HL-60/S4 (cell line): ENCODE data around the gene TTC6.

ENCODE experiments used
- in situ Hi-C: fragments of 300-500 bp; cut with MboI; formaldehyde crosslinking; loops from 2 replicates; pipeline ENCODE4 v1.14.3; 2022; ENCODE audit warnings: low sequenced_read_pairs

The TTC6 gene

DNA sequence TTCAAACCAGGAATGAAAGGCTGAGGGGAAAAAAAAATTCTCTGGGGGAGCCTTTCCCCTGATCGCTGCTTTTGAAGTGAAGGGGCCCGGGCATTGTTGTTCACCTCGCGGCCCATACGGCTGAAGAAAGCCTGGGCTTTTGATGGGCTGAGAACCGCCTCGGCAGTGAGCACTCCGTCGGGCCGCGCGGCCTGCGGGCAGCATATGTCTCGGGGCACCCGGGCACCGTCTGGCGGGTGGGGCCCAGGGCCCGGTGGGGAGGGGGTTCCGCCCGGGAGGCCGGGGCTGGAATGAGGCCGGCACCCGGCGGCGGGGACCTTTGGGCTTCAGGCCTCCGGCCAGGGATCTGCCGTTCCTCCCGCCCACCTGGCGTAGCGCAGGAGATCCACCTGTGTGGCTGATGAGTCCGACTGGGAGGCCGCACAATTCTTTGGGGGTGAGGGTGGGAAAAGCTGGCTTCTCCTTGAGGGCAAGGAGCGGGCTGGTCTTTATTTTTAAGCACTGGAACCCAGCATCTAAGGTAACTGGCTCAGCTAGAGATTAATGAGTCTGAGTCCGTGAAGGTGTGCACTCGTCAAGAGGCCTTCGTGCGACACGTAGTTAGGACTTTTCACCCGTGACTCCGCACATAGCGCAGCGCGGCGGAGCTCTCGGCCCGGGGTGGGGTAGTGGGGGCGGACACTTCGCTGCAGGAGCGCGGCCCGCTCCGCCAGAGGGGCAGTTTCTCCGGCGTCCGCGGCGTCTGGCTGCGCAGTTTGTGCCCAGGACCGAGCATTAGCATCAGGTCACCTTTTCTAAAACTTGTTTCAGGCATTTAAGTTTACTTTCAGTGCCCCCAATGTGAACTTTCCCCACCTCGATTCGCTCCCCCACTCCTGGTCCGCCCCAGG is 11.0 kb upstream of the TTC6 start:
- in situ Hi-C loops: no loop called here

DNA sequence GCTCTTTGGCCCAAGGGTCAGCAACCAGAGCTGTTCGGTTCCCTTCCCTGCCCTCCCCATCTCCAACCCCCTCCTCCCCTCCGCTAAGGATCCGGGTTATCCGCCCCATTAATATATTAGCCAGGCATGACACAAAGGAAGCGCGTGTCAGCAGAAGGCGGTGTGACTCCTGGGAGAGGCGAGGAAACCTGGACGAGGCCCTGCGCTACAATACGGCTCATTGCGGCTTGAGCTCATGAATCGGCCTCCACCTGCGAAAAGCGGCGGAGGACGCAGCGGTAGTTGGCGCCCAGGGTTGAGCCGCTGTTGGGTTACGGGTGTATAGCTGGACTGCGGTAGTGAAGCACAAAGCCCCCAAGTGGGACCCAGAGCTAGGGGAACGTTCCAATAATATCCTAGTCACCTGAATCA is 10.3 kb upstream of the TTC6 start:
- in situ Hi-C loops: no loop called here

DNA sequence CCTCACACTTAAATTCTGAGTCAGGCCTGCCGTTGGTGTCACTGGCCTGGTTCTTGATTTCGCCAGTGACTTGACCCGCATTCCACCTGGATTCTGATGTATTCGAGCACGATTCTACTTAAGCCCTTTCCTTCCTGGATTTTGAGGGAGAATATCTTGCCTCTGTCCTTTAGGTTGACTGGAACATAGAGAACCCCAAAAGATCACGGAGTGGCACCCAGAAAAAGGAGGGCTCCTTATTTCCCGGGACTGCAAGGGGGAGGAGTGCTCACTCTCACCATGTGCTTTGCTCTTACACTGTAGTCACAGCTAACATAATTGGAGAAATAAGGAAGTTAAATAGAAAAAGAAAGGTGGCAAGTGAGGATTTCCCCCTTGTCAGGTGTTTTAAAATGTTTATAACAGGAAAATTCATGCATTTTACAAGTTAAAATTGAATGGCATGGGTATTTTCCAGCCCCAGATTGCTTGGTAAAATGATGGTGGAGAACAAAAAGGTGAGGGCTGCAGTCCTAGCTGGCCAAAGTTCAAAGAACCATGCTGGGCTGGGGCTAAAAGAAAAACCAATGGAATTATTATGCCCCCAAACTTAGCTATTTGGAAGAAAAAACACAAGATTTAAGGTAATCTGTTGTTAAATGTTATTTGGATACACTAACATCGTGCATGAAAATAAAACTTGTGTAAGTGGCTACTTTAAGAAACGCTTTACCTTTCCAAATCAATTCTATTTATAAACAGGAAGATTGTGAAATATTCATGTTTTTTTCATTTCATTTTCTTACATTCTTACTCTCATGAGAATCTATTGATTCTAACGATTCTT is 9.2 kb upstream of the TTC6 start:
- in situ Hi-C loops: no loop called here

DNA sequence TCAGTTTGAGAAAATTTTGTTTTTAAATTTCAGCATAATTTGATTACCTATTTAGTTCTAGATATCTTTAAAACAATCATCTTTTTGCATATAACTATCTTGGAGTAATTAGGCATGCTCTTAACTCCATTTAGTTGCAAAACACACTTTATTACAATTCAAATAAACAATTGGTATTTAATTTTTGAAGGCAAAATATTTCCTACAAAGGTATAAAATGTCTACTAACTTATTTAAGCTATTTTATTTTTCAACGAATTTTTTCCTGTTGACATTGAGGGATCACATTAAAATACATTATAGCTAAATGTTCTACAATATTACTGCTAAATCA is 8.7 kb upstream of the TTC6 start:
- in situ Hi-C loops: no loop called here

DNA sequence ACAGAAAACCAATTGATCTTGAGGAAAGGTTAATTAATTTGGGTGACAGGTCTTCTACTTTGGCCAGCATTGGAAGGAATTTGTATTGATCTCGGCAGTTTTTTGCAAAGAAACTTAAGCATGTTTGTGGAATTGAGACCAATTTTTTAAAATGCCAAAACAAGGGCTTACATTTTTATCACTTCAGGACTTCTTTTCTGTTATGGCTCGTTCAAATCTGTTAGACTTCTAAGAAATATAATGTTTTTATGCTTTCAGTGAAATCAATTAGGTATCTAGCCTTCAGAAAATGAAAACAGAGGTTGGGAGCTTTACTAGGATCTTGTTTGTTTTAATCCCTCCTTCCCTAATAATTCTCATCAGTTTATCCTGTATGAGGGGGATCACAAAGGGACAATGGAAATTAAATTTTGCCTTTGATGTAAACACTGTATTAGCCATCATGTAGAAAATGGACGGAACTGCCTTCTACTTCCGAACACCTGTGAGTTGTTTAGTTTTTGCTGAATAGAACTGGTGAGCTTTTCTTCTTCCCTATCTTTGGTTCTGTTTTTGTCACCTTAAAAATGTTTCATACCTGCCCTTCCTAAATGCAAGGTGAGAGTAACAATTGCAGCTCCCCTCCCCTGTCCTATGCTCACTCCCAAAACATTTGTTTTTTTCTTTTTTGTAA is 8.2 kb upstream of the TTC6 start:
- in situ Hi-C loops: no loop called here

DNA sequence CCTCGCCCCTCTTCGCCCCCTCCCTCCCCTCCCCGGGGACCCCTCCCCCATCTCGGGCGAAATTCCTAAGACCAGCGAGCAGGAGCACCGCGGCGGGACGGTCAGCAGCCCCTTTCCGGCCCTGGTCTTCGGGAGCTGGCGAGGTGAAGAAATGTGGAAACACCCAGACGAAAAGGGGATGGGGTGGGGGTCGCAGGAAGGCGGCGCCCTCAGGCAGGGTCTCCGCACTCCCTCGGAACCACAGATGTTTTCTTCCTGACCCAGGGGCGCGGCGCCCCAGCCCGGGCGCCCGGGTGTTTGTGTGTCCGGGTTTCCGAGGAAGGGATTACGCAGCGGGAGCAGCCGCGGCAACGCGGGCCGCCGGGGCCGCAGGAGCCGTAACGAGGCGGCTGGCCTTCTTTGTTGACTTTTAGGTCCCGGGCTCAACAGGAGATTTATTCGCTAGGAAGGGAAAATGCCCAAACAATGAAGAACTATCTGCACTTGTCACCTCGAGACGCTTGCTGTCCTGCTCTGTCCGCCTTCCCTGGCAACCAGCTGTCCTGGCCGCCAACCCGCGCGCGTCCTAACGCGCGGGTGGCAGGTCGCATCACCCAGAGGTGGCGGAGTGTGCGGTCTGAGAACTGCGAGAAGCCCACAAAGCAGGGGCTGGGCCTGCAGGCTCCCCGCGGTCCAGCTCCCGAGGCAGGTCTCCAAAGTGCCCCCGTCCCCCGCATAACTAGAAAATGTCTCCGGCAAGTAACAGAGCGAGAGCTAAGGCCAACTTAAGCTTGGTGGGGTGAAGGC is 7.4 kb upstream of the TTC6 start:
- in situ Hi-C loops: no loop called here

DNA sequence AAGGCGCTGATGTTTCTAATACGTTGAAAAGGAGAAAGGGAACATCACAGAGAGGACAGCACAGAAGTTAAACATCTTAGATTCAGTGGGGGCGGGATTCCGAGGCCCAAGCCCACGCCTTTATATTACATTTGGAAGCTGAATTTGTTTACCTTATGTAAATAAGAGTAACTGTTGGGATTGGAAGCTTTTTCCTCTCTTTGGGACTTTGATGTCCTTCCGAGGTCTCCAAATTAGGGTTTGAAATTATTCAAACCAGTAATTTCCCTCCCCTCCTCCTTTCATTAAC is 6.8 kb upstream of the TTC6 start:
- in situ Hi-C loops: no loop called here

DNA sequence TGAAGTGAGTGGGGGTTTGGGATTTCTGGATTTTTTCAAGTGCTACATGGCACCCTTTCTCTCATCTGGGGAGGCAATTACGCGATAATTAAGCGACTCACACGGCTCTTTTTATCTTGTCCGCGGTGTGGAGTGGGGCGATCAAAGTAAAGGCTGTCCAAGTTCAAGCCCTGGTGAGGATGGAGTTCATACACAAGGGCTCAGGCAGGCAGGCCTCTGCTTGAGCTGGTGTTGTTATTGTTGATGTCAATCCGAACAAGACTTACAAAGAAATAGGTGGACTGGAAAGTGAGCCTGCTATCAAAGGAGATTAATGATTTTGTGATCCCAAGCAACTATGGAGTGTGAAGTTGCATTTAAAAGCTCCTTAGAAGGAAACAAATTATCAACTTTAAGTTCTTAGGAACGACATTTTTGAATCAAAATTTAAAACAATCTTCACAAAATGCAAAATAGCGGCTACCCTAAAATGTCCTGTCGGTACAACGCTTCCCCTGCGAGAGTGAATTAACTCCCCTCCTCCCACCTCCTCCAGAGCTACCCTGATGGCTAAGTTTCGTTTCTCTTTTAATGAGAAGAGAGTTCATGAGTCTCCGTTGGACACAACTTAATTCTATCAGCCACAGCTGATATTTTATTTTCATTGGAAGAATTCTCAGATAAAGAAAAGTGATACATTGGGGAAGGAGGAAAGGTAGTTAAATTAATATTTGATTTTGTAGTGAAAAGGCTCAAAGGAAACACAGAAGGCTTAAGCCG is 6.3 kb upstream of the TTC6 start:
- in situ Hi-C loops: no loop called here

DNA sequence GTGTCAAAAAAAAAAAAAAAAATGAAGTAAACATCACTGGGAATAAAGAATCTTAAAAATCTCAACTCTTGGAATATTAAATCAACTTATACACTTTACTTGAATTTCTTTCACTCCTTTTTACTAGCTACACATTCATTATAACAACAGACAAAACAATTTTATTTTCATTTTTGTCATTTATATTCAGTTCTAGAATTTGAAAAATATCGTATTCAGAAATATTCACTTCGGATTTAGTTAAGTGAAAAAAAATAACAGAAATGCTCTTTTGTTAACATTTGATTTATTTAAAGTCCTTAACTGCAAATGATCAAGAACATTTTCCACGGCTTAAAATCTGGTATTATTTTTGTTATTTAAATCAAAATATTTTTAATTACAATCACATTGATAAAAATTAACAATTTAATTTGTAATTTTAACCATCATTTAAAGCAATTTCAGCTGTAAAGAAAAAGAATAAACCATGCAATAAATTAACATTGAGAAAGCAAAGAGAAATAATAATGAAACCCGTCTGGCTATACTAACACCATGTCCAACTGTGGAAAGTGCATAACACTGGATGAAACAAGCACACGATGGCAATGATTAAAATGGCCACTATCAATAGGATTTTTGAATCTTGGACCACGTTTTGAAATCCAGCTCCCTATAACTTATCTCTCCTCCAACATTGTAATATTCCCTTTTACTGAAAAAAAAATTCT is 5.6 kb upstream of the TTC6 start:
- in situ Hi-C loops: no loop called here

DNA sequence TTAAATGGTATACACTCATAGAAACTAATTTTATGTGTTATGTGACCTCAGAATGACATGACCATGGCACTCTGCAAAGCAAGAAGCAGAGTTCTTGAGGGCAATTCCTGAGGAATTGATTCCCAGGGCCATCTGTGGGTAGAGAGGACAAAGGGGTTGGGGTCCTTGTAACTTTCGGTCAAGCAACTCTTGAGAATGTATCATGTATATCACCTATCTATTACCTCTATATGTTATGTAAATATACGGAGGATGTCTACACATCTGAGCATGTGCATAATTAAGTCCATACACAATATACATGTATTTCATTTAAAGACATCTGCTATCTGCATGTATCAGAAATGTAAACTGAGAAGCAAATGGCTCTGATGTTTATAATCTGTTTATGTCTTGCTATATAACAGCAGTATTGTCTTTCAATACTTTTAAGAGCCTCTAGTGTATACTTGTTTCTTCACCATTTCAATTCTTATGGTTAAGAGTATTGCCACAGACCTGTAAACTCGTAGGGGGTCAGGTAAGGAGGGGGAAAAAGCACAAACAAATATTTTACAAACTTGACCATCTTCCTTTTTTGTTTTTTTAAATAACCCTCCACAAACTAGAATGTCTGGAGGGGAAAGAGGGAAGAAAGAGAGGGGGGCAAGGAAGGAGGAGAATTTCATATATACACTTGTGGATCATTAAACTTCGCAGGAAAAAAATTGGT is 4.8 kb upstream of the TTC6 start:
- in situ Hi-C loops: no loop called here

DNA sequence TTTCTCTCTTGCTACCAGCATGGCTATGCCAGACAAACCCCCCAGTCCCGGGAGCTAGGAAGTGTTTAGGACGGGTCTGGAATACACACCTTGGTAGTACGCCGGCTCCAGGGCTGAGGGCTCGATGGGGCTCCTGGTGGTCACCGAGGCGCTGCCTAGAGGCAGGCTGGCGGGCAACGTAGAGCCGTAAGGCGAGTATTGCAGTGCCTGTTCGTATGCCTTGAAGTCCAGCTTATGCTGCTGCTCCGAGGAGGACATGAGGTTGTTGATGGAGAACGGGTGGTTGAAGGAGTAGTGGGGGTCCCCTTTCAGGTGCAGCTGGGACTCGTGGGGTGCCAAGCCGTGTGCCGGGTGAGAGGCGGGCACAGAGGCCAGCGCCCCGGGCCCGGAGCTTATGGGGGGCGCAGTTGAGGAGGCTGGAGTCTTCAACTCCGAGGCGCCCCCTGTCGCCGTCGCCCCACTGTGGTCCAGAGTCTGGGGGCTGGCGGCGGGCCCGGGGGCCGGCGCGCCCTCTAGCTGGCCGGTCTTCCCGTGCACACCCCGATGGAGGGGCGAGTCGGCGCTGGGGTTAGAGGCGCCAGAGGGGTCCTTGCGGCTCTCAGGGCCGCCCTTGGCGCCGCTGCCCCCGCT is 4.0 kb upstream of the TTC6 start:
- in situ Hi-C loops: no loop called here

DNA sequence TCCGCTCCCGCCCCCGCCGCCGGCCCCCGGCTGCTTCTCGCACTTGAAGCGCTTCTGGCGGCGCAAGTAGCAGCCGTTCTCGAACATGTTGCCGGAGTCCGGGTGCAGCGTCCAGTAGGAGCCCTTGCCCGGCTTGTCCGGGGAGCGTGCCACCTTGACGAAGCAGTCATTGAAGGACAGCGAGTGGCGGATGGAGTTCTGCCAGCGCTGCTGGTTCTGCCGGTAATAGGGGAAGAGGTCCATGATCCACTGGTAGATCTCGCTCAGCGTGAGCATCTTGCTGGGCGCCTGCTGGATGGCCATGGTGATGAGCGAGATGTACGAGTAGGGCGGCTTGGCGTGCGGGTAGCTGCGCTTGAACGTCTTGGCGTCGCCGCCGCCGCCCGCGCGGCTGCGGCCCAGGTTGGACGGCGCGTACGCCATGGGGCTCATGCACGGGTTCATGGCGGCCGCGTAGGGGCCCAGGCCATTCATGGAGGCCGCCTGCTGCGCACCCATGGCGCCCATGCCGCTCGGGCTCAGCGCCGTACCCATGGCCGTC is 3.4 kb upstream of the TTC6 start:
- in situ Hi-C loops: no loop called here

DNA sequence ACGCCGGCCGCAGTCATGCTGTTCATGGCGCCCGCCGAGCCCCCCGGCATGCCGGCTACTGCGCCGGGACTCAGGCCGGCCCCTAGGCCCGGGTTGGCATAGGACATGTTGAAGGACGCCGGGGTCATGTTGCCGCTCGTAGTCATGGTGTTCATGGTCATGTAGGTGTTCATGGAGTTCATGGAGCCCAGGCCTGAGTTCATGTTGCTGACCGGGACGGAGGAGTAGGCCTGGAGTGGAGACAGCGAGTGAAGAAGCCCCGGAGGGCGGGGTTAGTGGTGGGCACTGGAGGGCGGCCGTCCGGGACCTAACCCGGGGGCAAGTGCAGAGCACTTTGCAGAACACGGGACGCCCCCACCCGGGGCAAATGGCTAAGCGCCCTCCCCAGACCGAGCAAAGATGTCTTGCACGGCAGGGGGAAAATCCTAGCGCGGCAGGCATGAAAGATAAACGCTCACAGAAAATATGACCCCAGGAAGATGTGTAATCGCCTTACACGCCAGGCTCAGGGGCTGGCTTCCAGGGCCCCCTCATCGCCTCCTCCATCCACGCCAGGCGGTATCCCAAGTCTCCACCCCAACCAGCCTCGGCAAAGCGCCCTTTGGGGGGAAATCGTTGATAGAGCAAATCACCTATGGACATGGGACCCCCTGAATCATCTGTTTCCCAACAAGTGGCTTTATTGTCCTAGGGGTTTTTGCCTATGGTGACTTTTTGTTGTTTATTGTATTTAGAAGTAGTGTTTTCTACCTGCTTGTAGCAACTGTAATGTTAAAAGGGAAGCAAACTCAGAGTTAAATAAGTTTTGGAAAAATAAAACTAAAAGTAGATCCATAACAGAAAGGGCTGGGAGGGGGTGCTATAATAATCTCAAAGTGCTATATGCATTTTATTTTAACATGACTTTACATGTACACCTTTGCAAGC is 2.7 kb upstream of the TTC6 start:
- in situ Hi-C loops: no loop called here

DNA sequence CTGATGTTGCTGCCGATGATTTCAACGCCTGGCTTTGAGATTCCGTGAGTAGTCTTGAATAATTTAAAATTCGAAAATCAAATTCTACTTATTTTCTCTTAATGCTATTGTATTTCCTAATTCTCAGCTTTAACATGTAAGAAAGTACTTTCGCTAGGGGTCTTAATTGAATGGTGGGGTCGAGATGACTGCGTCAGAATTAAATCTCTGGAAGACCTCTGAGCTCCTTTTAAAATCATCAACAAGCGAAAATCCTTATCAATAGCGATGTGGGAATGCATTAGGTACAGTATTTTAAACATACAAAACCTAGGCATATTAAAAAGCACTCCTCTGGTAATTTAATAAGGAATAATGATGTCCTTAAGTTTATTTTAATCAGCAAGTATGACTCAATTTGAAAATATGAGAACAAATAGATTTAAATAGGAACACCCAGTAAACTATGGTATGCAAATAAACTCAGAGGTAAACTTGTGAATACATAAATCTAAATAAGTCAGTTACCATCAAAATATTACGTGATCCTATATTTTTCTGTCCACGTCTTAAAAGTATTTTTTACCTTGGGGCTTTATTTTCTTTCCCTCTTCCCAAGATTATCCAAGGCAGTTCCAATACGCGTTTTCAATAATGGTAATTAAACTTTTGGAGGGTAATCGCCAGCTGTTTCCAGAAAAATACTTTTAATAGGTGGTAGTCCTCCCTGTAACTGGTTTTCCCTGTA is 1.8 kb upstream of the TTC6 start:
- in situ Hi-C loops: no loop called here

DNA sequence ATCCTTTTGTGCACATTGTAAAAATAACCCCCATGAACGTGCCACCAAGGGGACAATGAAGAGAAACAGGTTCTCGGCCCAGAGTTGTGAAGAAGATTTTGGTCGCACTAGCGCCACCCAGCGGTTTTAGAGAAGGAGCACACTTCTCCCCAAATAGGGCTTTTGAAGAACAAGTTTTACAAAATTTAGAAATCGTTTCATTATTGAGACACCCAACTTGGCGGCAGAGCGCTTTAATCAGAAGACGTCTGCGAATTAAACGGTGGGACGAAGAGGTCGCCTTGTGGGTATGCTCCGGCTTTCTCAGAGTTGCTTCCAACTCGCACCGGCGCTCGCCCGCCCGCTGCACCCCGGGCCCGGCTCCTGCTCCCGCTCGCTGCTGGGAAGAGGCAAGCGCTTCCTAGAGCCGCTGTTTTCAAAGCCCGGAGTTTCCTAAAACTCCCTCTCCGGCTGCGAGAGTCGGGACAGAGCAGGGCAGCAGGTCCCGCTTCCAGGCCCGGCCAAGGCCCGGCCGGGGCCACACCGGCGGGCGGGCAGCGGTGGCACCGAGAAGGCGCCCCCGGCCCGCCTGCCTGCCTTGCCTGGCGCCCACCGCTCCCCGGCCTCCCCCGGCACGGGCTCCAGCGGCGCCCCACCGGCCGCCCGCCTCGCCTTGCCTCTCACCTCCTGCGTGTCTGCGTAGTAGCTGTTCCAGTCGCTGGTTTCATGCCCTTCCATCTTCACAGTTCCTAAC is 1.0 kb upstream of the TTC6 start:
- in situ Hi-C loops: no loop called here
